ENCODE data around the gene TEF. TPM values are rescaled to one million over a fixed set of nuclear protein-coding genes. Genes with fewer than 3 reads are reported as not detected.
"Not testable (repeated sequence)": the region's sequence is repeated elsewhere in the genome, so short reads cannot be mapped to it uniquely, and the experiment has no call there.

TEF gene
- total RNA-seq, 2 experiments from 2014 or later = 1.9 to 2.4 TPM

- CTCF ChIA-PET = no interaction called here
- POLR2A ChIA-PET = no interaction called here
These were observed 13.0 kb upstream of the TEF start for GRCh38 chr22:41368543-41369423.

DNA sequence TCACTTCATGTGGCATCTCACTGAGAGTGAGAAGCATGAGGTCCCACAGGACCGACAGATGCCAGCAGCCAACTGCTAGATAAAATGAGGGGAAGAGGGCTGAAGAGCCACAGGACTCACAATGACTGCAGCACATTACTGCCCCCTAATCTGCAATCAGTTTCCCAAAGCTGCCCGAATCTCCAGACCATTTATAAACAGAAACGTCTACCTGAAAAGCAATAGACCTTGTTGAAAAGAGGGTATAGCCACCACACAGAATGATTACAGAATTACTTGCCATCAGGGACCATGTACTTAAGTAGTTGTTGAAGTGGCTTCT is 12.4 kb upstream of the TEF start:
- CTCF ChIA-PET = no interaction called here
- POLR2A ChIA-PET = no interaction called here

DNA sequence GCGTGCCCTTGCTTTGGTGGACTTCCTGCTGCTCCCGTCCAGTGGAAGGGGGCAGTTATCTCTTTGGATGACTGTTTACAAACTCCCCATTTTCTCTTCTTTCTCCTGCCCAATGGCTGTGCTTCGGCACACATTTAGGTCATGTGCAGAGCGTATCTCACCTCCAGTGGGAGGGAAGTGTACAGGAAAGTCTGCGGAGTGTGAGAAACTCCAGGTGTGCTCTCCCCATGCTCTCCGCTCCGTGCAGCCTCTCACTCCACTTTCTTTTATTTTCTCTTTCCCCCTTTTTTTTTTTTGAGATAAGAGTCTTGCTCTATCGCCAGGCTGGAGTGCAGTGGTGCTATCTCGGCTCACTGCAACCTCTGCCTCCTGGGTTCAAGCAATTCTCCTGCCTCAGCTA is 11.9 kb upstream of the TEF start:
- ChIA-PET POLR2A (no interaction called here), CTCF (interaction anchor here (1.0 kb wide), 1 partner anchor 113 kb away, joined by 3 read pairs; no protein-coding TSS in a partner anchor)

DNA sequence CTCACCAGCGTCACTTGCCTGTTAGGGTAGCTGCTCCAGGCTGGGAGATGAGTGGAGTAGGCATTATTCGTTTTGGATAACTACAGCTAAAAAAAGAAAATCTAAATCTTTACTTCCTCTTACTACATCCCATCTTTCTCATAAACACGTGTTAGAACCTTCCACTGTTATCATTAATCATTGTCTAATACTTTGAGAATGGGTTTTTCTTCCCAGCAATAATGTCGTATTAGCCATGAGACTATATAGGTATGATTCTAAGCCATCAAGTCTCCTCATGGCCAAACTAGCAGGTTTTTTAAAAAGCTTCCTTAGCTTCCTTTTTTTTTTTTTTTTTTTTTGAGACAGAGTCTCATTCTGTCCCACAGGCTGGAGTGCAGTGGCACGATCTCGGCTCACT is 3.9 kb upstream of the TEF start:
- POLR2A ChIA-PET = interaction anchor here (1.3 kb wide), 1 partner anchor 212 kb away, joined by 3 read pairs; the partner anchor contains the start of gene PMM1
- CTCF ChIA-PET = no interaction called here

- CTCF ChIA-PET = interaction anchor here (0.8 to 1.7 kb wide), 3 partner anchors 20 to 88 kb away, joined by 4 to 7 read pairs (median 4); partner anchors contain the start of genes ACO2, PHF5A and TOB2
These were observed 781 bp upstream of the TEF start for GRCh38 chr22:41380993-41381328.

DNA sequence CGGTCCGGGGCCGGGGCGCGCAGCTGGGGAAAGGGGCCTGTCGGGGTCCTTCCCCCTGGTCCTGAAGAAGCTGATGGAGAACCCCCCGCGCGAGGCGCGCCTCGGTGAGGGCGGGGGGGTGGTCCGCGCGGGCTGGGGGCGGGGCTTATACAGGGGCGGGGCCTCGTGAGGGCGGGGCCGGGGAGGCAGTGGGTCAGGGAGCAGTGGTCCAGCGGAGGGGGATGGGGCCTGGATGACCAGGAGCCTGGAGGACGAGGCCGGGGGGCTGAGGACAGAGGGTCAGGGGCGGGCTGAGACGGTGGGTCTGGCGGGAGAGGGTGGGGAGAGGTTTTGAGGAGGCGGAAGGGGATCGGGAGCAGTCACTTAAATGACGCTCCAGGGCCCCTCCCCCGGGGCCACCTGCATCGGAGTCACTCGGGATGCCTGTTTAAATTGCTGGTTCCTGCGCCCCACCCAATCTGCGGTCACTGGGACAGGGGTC is 396 bp downstream of the TEF start:
- CTCF ChIA-PET = interaction anchor here (1.0 to 1.7 kb wide), 3 partner anchors 64 to 87 kb away, joined by 4 to 7 read pairs (median 4); partner anchors contain the start of genes ACO2, PHF5A, TOB2 and ZC3H7B
- POLR2A ChIA-PET = interaction anchor here (1.0 to 2.2 kb wide), 3 partner anchors 65 to 558 kb away, joined by 4 to 10 read pairs (median 5); partner anchors contain the start of genes ACO2, PHF5A and TOB2

More at GRCh38 chr22:41380993-41381328, 781 bp upstream of the TEF start:
- POLR2A ChIA-PET = interaction anchor here (0.5 to 2.2 kb wide), 8 partner anchors 16 to 559 kb away, joined by 3 to 12 read pairs (median 4); partner anchors contain the start of genes ACO2, PHF5A, PMM1 and RANGAP1

DNA sequence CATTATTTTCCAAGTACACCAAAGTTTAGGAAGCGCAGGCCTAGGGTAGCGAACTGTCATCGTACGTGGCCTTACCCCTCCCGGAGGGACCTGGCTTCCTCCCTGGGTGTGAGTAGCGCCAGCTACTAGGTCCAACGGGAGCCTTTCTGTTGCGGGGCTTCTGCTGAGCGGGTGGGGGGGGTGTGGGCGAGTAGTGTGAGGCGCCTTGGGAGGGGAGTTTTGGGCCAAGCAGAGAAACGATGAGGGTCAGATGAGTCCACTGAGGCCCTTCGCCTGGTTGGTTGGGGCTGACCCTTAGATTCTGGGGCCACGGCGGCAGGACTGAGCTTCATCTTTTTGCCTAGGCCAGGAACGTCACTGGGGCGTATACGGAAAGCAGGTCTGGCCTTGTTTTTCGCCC is 868 bp downstream of the TEF start:
- POLR2A ChIA-PET = interaction anchor here (1.2 to 2.2 kb wide), 2 partner anchors 64 to 86 kb away, joined by 5 to 10 read pairs; partner anchors contain the start of genes ACO2, PHF5A and TOB2
- CTCF ChIA-PET = no interaction called here

DNA sequence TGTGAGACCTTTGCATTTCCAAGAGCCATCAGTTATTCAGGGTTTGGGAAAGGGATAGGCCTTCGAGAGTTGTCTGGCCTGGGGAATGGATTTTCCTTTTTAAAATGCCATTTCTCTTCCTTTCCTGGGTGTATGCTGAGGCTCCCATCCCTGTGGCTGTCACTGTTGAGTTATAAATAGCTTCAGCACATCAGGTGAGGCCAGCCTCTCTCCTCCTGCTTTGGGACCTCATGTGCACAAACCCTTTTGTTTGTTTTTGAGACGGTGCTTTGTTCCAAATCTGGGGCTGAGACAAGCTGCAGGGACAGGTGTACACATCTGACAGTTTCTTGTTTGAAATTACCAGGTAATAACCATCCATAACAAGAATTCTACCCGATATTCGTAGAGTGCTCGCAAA is 1.3 kb downstream of the TEF start:
- ChIA-PET CTCF (no interaction called here), POLR2A (interaction anchor here (0.6 kb wide), 1 partner anchor 557 kb away, joined by 3 read pairs; no protein-coding TSS in a partner anchor)

GRCh38 chr22:41384128-41384527 is 2.4 kb downstream of the TEF start:
- CTCF ChIA-PET = interaction anchor here (1.3 kb wide), 1 partner anchor 28 kb away, joined by 3 read pairs; no protein-coding TSS in a partner anchor

GRCh38 chr22:41387341-41387740 is 5.6 kb downstream of the TEF start:
- CTCF ChIA-PET = no interaction called here
- POLR2A ChIA-PET = interaction anchor here (0.5 kb wide), 1 partner anchor 59 kb away, joined by 5 read pairs; no protein-coding TSS in a partner anchor

More at GRCh38 chr22:41384128-41384527, 2.4 kb downstream of the TEF start:
- POLR2A ChIA-PET = no interaction called here

DNA sequence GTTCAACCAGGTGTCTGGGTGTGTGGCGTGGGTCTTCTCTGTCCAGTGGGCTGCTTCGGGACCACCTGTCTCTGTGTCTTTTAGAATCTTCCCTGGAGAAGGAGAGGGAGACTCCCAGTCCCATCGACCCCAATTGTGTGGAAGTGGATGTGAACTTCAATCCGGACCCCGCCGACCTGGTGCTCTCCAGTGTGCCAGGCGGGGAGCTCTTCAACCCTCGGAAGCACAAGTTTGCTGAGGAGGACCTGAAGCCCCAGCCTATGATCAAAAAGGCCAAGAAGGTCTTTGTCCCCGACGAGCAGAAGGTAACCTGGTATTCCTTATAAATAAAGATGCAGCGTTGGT is 12.2 kb downstream of the TEF start:
- ChIA-PET POLR2A (no interaction called here), CTCF (interaction anchor here (0.6 to 1.3 kb wide), 3 partner anchors 9 to 221 kb away, joined by 3 read pairs; no protein-coding TSS in a partner anchor)

GRCh38 chr22:41395531-41396240 is 13.9 kb downstream of the TEF start:
- ChIA-PET POLR2A (no interaction called here), CTCF (no interaction called here)

DNA sequence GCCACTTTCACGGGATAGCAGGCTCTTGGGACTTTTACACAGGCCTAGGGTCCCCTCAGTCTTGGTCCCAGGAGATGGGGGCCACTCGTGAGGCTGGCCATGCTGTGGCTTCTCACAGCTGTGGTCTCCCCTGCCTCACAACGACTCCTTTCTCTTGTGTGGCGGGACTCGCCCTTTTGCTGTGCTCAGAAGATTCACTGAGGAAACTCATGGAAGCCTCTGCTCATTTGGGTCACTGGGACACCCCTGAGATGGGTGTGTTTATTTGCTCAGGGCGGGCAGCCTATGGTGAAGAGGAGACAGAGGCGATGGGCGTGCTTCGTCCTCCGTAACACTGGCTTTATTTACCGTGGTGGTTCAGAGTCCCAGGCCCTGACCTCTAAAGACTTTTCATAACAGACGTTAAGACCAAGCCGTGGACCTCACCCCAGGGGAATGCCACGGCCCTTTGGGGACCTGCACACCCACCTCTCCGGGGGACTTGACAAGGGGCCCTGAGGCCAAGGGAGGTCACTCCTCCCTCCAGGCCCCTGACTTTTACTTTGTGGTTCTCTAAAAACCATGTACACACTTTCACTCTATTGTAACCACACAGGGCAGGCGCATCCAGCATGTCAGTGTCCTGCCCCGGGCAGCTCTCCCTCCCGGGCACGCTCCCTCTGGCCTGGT is 15.5 kb downstream of the TEF start:
- POLR2A ChIA-PET = interaction anchor here (0.6 kb wide), 1 partner anchor 31 kb away, joined by 6 read pairs; no protein-coding TSS in a partner anchor

DNA sequence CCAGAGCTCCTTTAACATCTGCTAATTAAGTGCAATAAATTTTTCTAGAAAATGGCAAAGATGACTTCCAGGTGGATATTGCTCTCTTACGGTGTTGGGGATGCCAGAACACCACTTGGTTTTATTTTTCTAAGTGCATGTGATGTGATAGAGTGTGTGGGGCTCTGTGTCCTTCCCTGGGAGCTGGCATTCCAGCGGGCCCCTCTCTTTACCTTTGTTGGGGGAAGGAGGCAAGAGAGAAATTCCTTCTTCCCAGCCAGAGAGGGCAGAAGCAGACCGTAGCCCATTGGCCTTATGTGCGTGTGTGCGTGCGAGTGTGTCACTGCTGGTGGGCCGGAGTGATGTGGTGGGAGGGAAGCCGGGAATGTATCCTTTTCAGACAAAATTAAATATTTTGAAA is 17.2 kb downstream of the TEF start:
- CTCF ChIA-PET = no interaction called here
- POLR2A ChIA-PET = interaction anchor here (1.0 kb wide), 1 partner anchor 13 kb away, joined by 3 read pairs; no protein-coding TSS in a partner anchor

More for the DNA sequence above, 15.5 kb downstream of the TEF start:
- CTCF ChIA-PET = interaction anchor here (0.5 kb wide), 1 partner anchor 189 kb away, joined by 3 read pairs; no protein-coding TSS in a partner anchor

GRCh38 chr22:41401781-41402648 is 20.3 kb downstream of the TEF start:
- ChIA-PET CTCF (interaction anchor here (0.5 to 6.5 kb wide), 7 partner anchors 24 to 131 kb away, joined by 3 to 52 read pairs (median 4); no protein-coding TSS in a partner anchor), POLR2A (no interaction called here)

DNA sequence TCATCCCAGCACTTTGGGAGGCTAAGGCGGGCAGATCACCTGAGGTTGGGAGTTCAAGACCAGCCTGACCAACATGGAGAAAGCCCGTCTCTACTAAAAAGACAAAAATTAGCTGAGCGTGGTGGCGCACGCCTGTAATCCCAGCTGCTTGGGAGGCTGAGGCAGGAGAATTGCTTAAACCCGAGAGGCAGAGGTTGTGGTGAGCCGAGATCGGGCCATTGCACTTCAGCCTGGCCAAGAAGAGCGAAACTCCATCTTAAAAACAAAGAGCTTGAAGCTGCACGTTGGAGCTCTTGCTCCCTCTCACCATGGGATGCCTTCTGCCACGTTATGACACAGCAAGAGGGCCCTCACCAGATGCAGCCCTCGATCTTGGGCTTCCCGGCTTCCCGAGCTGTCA is 21.1 kb downstream of the TEF start:
- POLR2A ChIA-PET = not testable (repeated sequence)
- CTCF ChIA-PET = interaction anchor here (0.8 to 6.5 kb wide), 12 partner anchors 8 to 186 kb away, joined by 3 to 52 read pairs (median 4); no protein-coding TSS in a partner anchor

DNA sequence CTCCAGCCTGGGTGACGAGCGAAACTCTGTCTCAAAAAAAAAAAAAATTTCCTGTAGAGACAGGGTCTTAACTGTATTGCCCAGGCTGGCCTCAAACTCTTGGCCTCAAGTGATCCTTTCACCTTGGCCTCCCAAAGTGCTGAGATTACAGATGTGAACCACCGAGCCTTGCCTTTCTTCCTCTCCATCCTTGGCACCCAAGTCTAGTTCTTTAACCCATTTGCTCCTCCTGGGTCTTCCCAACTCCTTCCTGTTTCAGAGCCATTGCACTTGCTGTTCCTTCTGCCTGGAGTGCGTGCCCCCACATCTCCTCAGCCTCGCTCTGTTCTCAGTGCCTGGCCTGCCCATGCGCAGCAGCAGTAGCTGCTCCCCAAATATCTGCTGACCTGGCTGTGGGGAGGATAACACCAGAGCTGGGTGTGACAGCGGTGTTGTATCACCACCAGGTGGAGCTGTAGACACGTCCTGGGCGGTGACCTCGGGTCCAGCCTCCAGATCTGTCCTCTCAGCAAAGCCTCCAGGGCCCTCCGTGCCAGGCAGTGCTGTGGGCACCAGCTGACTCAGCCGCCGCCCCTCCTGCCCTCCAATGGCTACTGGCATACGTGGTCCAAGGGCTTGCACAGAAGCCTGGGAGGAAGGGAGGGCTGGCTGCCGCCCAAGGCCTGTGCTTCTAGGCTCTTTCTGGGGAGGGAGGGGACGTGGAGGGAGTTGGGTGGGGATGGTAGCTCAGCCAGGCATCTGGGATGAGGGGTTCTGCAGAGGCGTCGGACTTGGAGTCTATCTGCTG is 22.0 kb downstream of the TEF start:
- POLR2A ChIA-PET = interaction anchor here (0.8 to 1.6 kb wide), 4 partner anchors 43 to 98 kb away, joined by 3 to 8 read pairs (median 6); partner anchors contain the start of gene TOB2
- CTCF ChIA-PET = interaction anchor here (0.6 to 6.5 kb wide), 32 partner anchors 9 to 453 kb away, joined by 3 to 52 read pairs (median 3); partner anchors contain the start of genes ACO2, PHF5A and PMM1

Data from activated CD8-positive, alpha-beta memory T cell treated with anti-CD3 and anti-CD28 coated beads for 36 hours (primary cell).